Caco-2 (cell line): Measurements from ENCODE around the gene MRPS6. TPM values are rescaled to one million over a fixed set of nuclear protein-coding genes. Genes with fewer than 3 reads are reported as not detected.

Experiments
- BruUV-seq: library from RNA; stranded (reverse); fragments of 400-500 nt; replicated peaks from 2 replicates; lab custom pipeline; 2021; lab: Mats Ljungman, UMichigan
- CTCF ChIA-PET: fragments of 300-600 bp; sonication (Branson Sonifier 250); formaldehyde crosslinking; loops from one replicate; lab custom pipeline; 2022; ENCODE audit warnings: antibody characterized with exemption; lab: Charles Lee
- POLR2A ChIA-PET: fragments of 300-600 bp; sonication (Branson Sonifier 250); formaldehyde crosslinking; loops from one replicate; lab custom pipeline; 2022; ENCODE audit warnings: antibody characterized with exemption; lab: Charles Lee
- DNase-seq, 2 experiments: peaks; one replicate each; pipeline versions ENCODE4 v3.0.0 to v3.0.0-alpha.2; 2020 to 2022
- H3K27me3 ChIP-seq: replicated peaks from 2 replicates; pipeline ENCODE4 v1.6.0; 2011; ENCODE audit warnings: low read length; ENCODE audit not compliant: control insufficient read depth, insufficient read depth
- H3K36me3 ChIP-seq: 2 replicates; pipeline ENCODE4 v1.5.1; 2011; ENCODE audit warnings: low read length; ENCODE audit not compliant: control insufficient read depth, insufficient read depth
- H3K4me1 ChIP-seq: fragments of 250-450 bp; sonication (Bioruptor Pico); 2 replicates; pipeline ENCODE4 v1.5.1; 2020; ENCODE audit warnings: mild to moderate bottlenecking
- H3K4me3 ChIP-seq: 2 replicates; pipeline ENCODE4 v1.5.1; 2011; ENCODE audit warnings: low read depth, mild to moderate bottlenecking, control low read depth, low read length
- H3K9me3 ChIP-seq: fragments of 250-450 bp; sonication (Bioruptor Pico); 2 replicates; pipeline ENCODE4 v1.5.1; 2020; ENCODE audit warnings: mild to moderate bottlenecking, moderate library complexity
- H3K27ac Mint-ChIP-seq: one replicate; pipeline ENCODE4 v1.8.0; 2022; ENCODE audit warnings: mixed read lengths; ENCODE audit not compliant: unreplicated experiment
- H3K27me3 Mint-ChIP-seq: one replicate; pipeline ENCODE4 v1.8.0; 2022; ENCODE audit warnings: mixed read lengths; ENCODE audit not compliant: insufficient read depth, unreplicated experiment
- H3K36me3 Mint-ChIP-seq: one replicate; pipeline ENCODE4 v1.8.0; 2022; ENCODE audit warnings: mild to moderate bottlenecking, mixed read lengths; ENCODE audit not compliant: insufficient read depth, unreplicated experiment
- H3K4me1 Mint-ChIP-seq: one replicate; pipeline ENCODE4 v1.8.0; 2022; ENCODE audit warnings: low read depth, mixed read lengths; ENCODE audit not compliant: unreplicated experiment
- H3K4me3 Mint-ChIP-seq: one replicate; pipeline ENCODE4 v1.8.0; 2022; ENCODE audit warnings: mild to moderate bottlenecking, moderate library complexity, mixed read lengths; ENCODE audit not compliant: unreplicated experiment
- H3K9me3 Mint-ChIP-seq: one replicate; pipeline ENCODE4 v1.8.0; 2022; ENCODE audit warnings: mixed read lengths; ENCODE audit not compliant: unreplicated experiment
- CTCF ChIP-seq, 2 experiments: fragments of 200-600 bp in 1 of 2; IDR thresholded peaks; 1 replicate in 1 of 2; 2 replicates in 1 of 2; pipeline versions ENCODE4 v1.5.1 to v1.8.0; 2011 to 2022; ENCODE audit warnings: antibody characterized with exemption in 1 of 2, control low read depth in 1 of 2, inconsistent platforms in 1 of 2, low read depth in 1 of 2, low read length in 1 of 2, mild to moderate bottlenecking in 1 of 2, moderate library complexity in 1 of 2; ENCODE audit not compliant: insufficient read depth in 1 of 2, severe bottlenecking in 1 of 2, unreplicated experiment in 1 of 2
- intact Hi-C: fragments of 100-400 bp; cut with micrococcal nuclease; formaldehyde crosslinking; loops from one replicate; pipeline ENCODE4 v1.10.0; 2022; ENCODE audit not compliant: unreplicated experiment
- total RNA-seq: library from RNA; stranded (reverse); gene quantifications from 2 replicates; pipeline ENCODE4 v1.2.3, GENCODE V29; 2022

Gene MRPS6
- total RNA-seq, 1 experiment from 2014 or later = 104 TPM

GRCh38 chr21:34191876-34192275 is 118.5 kb downstream of the MRPS6 start:
- TF ChIP-seq CTCF (IDR thresholded peaks at IDR 0.05; ENCODE audit: insufficient read depth in 1 of 2, low read depth in 1 of 2, low read length in 1 of 2, severe bottlenecking in 1 of 2, unreplicated experiment in 1 of 2) = no peak
- no peaks in the 10 kb centered on the region for H3K36me3 ChIP-seq
- peaks cover 4% of the 10 kb centered on the region; the same call in 1 of the 2 replicates for H3K4me1 ChIP-seq
- H3K27me3 ChIP-seq = no peaks in the 10 kb centered on the region
- ChIA-PET POLR2A (no interaction called here), CTCF (no interaction called here)
- no peak overlapping the region for H3K27ac Mint-ChIP-seq
- DNase-seq = no peak
- H3K9me3 ChIP-seq = no peaks in the 10 kb centered on the region
- H3K27me3 Mint-ChIP-seq = no peaks in the 10 kb centered on the region
- no peak overlapping the region for H3K4me3 Mint-ChIP-seq
- BruUV-seq = no TSS peak
- intact Hi-C loops = no loop called here
- no peaks in the 10 kb centered on the region for H3K9me3 Mint-ChIP-seq
- no peaks in the 10 kb centered on the region for H3K4me1 Mint-ChIP-seq
- no peak overlapping the region for H3K4me3 ChIP-seq
- H3K36me3 Mint-ChIP-seq = peaks cover 9% of the 10 kb centered on the region

Other genes starting within 250 kb of the MRPS6 start
- gene ATP5PO, start 157.8 kb upstream of the MRPS6 start, total RNA-seq = 232 and 247 TPM in 2 replicates
- gene SLC5A3, start within 50 bp of the MRPS6 start, total RNA-seq = 19.1 and 19.8 TPM in 2 replicates